ENCODE measurements around the gene SUMF2.
"Not testable (repeated sequence)": the region's sequence is repeated elsewhere in the genome, so short reads cannot be mapped to it uniquely, and the experiment has no call there.

SUMF2 gene

GRCh38 chr7:56107954-56108258 is 43.8 kb downstream of the SUMF2 start:
- no peak for DNase-seq

GRCh38 chr7:56110611-56111010 is 46.5 kb downstream of the SUMF2 start:
- DNase-seq: no peak

GRCh38 chr7:56112244-56112643 is 48.2 kb downstream of the SUMF2 start:
- DNase-seq: not testable (repeated sequence)

- no peak for DNase-seq
Measured at GRCh38 chr7:56115852-56116538, 51.9 kb downstream of the SUMF2 start, which contains the start of gene NUPR2. Gene NUPR2, minus strand, starts transcription at chr7:56116417. Its CDS starts 103 bp downstream, at chr7:56116314.

- no peak for DNase-seq
Measured at GRCh38 chr7:56121440-56121839, 57.4 kb downstream of the SUMF2 start.

GRCh38 chr7:56124981-56125380 is 60.9 kb downstream of the SUMF2 start:
- no peak for DNase-seq

GRCh38 chr7:56125831-56126230 is 61.7 kb downstream of the SUMF2 start:
- DNase-seq: no peak

- DNase-seq: no peak
Measured at GRCh38 chr7:56127241-56127975, 63.3 kb downstream of the SUMF2 start.
